ENCODE measurements around the gene SELL.

DNA sequence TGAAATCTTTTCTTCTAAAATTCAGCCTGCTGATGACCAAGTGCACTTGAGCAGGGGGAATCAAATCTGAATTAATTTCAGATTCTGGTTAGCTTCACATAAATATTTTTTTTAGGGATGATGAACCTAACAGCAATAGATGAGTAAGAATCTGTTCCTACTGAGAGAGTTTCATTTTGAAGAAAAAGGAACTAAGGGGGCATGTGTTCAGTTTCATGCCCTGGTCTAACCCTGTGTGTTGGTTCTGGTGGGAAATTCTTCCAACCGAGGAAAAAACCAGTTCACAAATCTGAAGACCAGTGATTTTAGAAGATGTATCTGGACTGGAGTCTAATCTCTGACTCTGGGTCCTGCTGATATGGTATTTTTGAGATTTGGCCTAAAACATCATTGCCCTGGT is 13.7 kb downstream of the SELL start:
- TF ChIP-seq, protein P1, sequence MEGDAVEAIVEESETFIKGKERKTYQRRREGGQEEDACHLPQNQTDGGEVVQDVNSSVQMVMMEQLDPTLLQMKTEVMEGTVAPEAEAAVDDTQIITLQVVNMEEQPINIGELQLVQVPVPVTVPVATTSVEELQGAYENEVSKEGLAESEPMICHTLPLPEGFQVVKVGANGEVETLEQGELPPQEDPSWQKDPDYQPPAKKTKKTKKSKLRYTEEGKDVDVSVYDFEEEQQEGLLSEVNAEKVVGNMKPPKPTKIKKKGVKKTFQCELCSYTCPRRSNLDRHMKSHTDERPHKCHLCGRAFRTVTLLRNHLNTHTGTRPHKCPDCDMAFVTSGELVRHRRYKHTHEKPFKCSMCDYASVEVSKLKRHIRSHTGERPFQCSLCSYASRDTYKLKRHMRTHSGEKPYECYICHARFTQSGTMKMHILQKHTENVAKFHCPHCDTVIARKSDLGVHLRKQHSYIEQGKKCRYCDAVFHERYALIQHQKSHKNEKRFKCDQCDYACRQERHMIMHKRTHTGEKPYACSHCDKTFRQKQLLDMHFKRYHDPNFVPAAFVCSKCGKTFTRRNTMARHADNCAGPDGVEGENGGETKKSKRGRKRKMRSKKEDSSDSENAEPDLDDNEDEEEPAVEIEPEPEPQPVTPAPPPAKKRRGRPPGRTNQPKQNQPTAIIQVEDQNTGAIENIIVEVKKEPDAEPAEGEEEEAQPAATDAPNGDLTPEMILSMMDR (IDR thresholded peaks at IDR 0.05): no peak
- TF ChIP-seq POLR2A (IDR thresholded peaks at IDR 0.05): no peak
